GM21381 (cell line): ENCODE results near the gene SERHL2.
"Not testable (repeated sequence)": the region's sequence is repeated elsewhere in the genome, so short reads cannot be mapped to it uniquely, and the experiment has no call there.

Experiments
- ATAC-seq: cut with Tn5 transposase; IDR thresholded peaks from one replicate; pipeline ENCODE4 v1.9.1; 2021; ENCODE audit warnings: mild to moderate bottlenecking, moderate library complexity; ENCODE audit not compliant: unreplicated experiment

SERHL2 gene

GRCh38 chr22:42571068-42571467 is 17.3 kb downstream of the SERHL2 start:
- not testable (repeated sequence) for ATAC-seq

- not testable (repeated sequence) for ATAC-seq
Observed at GRCh38 chr22:42574046-42574445, 20.3 kb downstream of the SERHL2 start.

- ATAC-seq: not testable (repeated sequence)
Observed at GRCh38 chr22:42574468-42574867, 20.7 kb downstream of the SERHL2 start.

GRCh38 chr22:42575996-42576574 is 22.3 kb downstream of the SERHL2 start:
- not testable (repeated sequence) for ATAC-seq

- not testable (repeated sequence) for ATAC-seq
Observed at GRCh38 chr22:42577141-42577540, 23.4 kb downstream of the SERHL2 start.

- no peak for ATAC-seq
Observed at GRCh38 chr22:42577623-42578240, 24.0 kb downstream of the SERHL2 start.

GRCh38 chr22:42580040-42580439 is 26.3 kb downstream of the SERHL2 start:
- not testable (repeated sequence) for ATAC-seq

GRCh38 chr22:42581194-42581761 is 27.5 kb downstream of the SERHL2 start:
- peak; percentile 18 for ATAC-seq

GRCh38 chr22:42581762-42582716 is 28.3 kb downstream of the SERHL2 start:
- ATAC-seq: peak; percentile 54

GRCh38 chr22:42582987-42583386 is 29.2 kb downstream of the SERHL2 start:
- ATAC-seq: no peak

GRCh38 chr22:42584364-42584940 is 30.7 kb downstream of the SERHL2 start:
- ATAC-seq: no peak

- ATAC-seq: no peak
Observed at GRCh38 chr22:42585096-42585495, 31.3 kb downstream of the SERHL2 start.

- no peak for ATAC-seq
Observed at GRCh38 chr22:42586381-42586780, 32.6 kb downstream of the SERHL2 start.

- ATAC-seq: no peak
Observed at GRCh38 chr22:42587588-42588175, 33.9 kb downstream of the SERHL2 start.

GRCh38 chr22:42591987-42592386 is 38.2 kb downstream of the SERHL2 start:
- no peak for ATAC-seq

- no peak for ATAC-seq
Observed at GRCh38 chr22:42595434-42595833, 41.7 kb downstream of the SERHL2 start.

GRCh38 chr22:42596336-42596735 is 42.6 kb downstream of the SERHL2 start:
- no peak for ATAC-seq

- ATAC-seq: no peak
Observed at GRCh38 chr22:42596863-42597530, 43.2 kb downstream of the SERHL2 start.

- no peak for ATAC-seq
Observed at GRCh38 chr22:42601879-42602465, 48.2 kb downstream of the SERHL2 start.

- ATAC-seq: no peak
Observed at GRCh38 chr22:42602470-42602869, 48.7 kb downstream of the SERHL2 start.
